ENCODE data around the gene LIMA1. TPM values are rescaled to one million over a fixed set of nuclear protein-coding genes. Genes with fewer than 3 reads are reported as not detected.

The LIMA1 gene
- total and polyA plus RNA-seq, 9 of the 15 experiments (the other 6 are each of a cell fraction or from before 2014, with no cell fraction given), result 20.2 to 37.8 (median 27.3) TPM

GRCh38 chr12:50283229-50283923 lies at the start of gene LIMA1 (continued):
- TF ChIP-seq MGA (IDR thresholded peaks at IDR 0.05), result peak; percentile 95
- no peak for TF ChIP-seq BMI1 (IDR thresholded peaks at IDR 0.05; ENCODE audit: low read length)
- no peak for TF ChIP-seq RFX5 (IDR thresholded peaks at IDR 0.05; ENCODE audit: low read depth, low read length)
- TF ChIP-seq FOSL1 (tag; conservative IDR thresholded peaks at IDR 0.05), result no peak; the same call in 1 of the 2 replicates
- no peak for TF ChIP-seq ZNF740 (CRISPR knock-in tag; IDR thresholded peaks at IDR 0.05)
- TF ChIP-seq ZNF740 (tag; IDR thresholded peaks at IDR 0.05), result no peak
- no peak for TF ChIP-seq PRMT5 (CRISPR knock-in tag; IDR thresholded peaks at IDR 0.05)
- TF ChIP-seq POLR3A (IDR thresholded peaks at IDR 0.05; ENCODE audit: borderline replicate concordance, extremely low read depth, insufficient read depth, insufficient read length), result no peak
- TF ChIP-seq ARID3B (CRISPR knock-in tag; IDR thresholded peaks at IDR 0.05; ENCODE audit: borderline replicate concordance), result no peak
- no peak for TF ChIP-seq ZNF398 (CRISPR knock-in tag; IDR thresholded peaks at IDR 0.05)
- TF ChIP-seq BHLHE40 (IDR thresholded peaks at IDR 0.05; ENCODE audit: low read length), result peak; percentile 84
